GM18951 (cell line): ENCODE results near the gene C12orf43.

Experiments used
- POLR2A ChIP-seq: IDR thresholded peaks from 4 replicates; pipeline ENCODE4 v1.6.1; 2011; ENCODE audit warnings: mild to moderate bottlenecking; ENCODE audit not compliant: insufficient read length, insufficient read depth; ENCODE audit errors: extremely low read depth
- in situ Hi-C: fragments of 300-500 bp; cut with MboI; formaldehyde crosslinking; loops from one replicate; pipeline ENCODE4 v1.12.0; 2022; ENCODE audit warnings: low sequenced_read_pairs, mixed read lengths, inconsistent platforms; ENCODE audit not compliant: unreplicated experiment

C12orf43 gene

GRCh38 chr12:121043067-121043466 is 26.8 kb upstream of the C12orf43 start:
- in situ Hi-C loops = no loop called here

GRCh38 chr12:121038861-121039668 is 22.8 kb upstream of the C12orf43 start, which contains the start of gene OASL:
Gene OASL, minus strand, starts transcription at chr12:121039246. Its CDS starts 275 bp downstream, at chr12:121038971.
- peak; percentile 81 for TF ChIP-seq POLR2A
- in situ Hi-C loops = no loop called here

More at GRCh38 chr12:121043067-121043466, 26.8 kb upstream of the C12orf43 start:
- TF ChIP-seq POLR2A = no peak

- in situ Hi-C loops = no loop called here
- TF ChIP-seq POLR2A = no peak
Observed at GRCh38 chr12:121036810-121037326, 20.6 kb upstream of the C12orf43 start.

GRCh38 chr12:121034616-121035305 is 18.5 kb upstream of the C12orf43 start:
- in situ Hi-C loops = no loop called here
- no peak for TF ChIP-seq POLR2A

GRCh38 chr12:121033625-121034349 is 17.5 kb upstream of the C12orf43 start:
- in situ Hi-C loops = no loop called here
- no peak for TF ChIP-seq POLR2A

- no peak for TF ChIP-seq POLR2A
- in situ Hi-C loops = no loop called here
Observed at GRCh38 chr12:121030576-121031212, 14.4 kb upstream of the C12orf43 start.

GRCh38 chr12:121026274-121027045 is 10.2 kb upstream of the C12orf43 start:
- no peak for TF ChIP-seq POLR2A

GRCh38 chr12:121025442-121026226 is 9.3 kb upstream of the C12orf43 start:
- in situ Hi-C loops = no loop called here
- TF ChIP-seq POLR2A = no peak

More at GRCh38 chr12:121026274-121027045, 10.2 kb upstream of the C12orf43 start:
- in situ Hi-C loops = no loop called here

GRCh38 chr12:121023799-121024198 is 7.5 kb upstream of the C12orf43 start:
- in situ Hi-C loops = no loop called here
- TF ChIP-seq POLR2A = no peak

- no peak for TF ChIP-seq POLR2A
- in situ Hi-C loops = no loop called here
Observed at GRCh38 chr12:121022713-121023112, 6.4 kb upstream of the C12orf43 start.

GRCh38 chr12:121021754-121022153 is 5.5 kb upstream of the C12orf43 start:
- in situ Hi-C loops = no loop called here
- TF ChIP-seq POLR2A = no peak
